H1 (cell line): ENCODE results near the gene CAPN9. TPM values are rescaled to one million over a fixed set of nuclear protein-coding genes. Genes with fewer than 3 reads are reported as not detected.

ENCODE experiments used
- FOSL1 ChIP-seq: IDR thresholded peaks from 2 replicates; pipeline ENCODE4 v1.6.1; 2011; ENCODE audit warnings: mild to moderate bottlenecking, low read depth, low read length, moderate library complexity; ENCODE audit not compliant: insufficient read depth
- GTF2F1 ChIP-seq: IDR thresholded peaks from 2 replicates; pipeline ENCODE4 v1.6.1; 2012; ENCODE audit warnings: low read depth, low read length, improper control_type of control experiment, borderline replicate concordance
- POLR2A ChIP-seq, 2 experiments: IDR thresholded peaks; 1 replicate in 1 of 2; 2 replicates in 1 of 2; pipeline ENCODE4 v1.6.1; 2011; ENCODE audit warnings: low read depth in 2 of 2, low read length in 2 of 2, mild to moderate bottlenecking in 2 of 2; ENCODE audit errors: control extremely low read depth in 1 of 2
- SP1 ChIP-seq: IDR thresholded peaks from 2 replicates; pipeline ENCODE4 v1.6.1; 2011; ENCODE audit warnings: low read depth, low read length
- TEAD4 ChIP-seq: IDR thresholded peaks from 2 replicates; pipeline ENCODE4 v1.6.1; 2012; ENCODE audit warnings: low read depth, low read length, inconsistent platforms, mixed read lengths
- polyA plus RNA-seq, 7 experiments: library from polyadenylated mRNA; depleted of rRNA in 3 of 7; stranded (reverse) in 5 of 7; unstranded in 2 of 7; fragments of >200 nt in 5 of 7; fragments of 200-250 nt in 2 of 7; gene quantifications; 1 replicate in 5 of 7; 2 replicates in 1 of 7; 4 replicates in 1 of 7; pipeline versions ENCODE4 v1.2.1 to v1.2.3, GENCODE V29; 2011 to 2013; ENCODE audit warnings: missing spikeins in 2 of 7, mixed read lengths in 2 of 7
- total RNA-seq: library from RNA; stranded (reverse); fragmentation: NEBNext Ultra II Directional; extraction: Animal tissue kit (Norgen Biotek cat#: 25700); gene quantifications from 2 replicates; pipeline ENCODE4 v1.2.1, GENCODE V29; 2021
- TF ChIP-seq, protein P1 (sequence below): IDR thresholded peaks from 2 replicates; pipeline ENCODE4 v1.6.1; 2012; ENCODE audit warnings: inconsistent platforms

Gene CAPN9
- total and polyA plus RNA-seq, 2 of the 8 experiments (the other 6 are each of a cell fraction or from before 2014, with no cell fraction given): 0.22 to 0.76 TPM

DNA sequence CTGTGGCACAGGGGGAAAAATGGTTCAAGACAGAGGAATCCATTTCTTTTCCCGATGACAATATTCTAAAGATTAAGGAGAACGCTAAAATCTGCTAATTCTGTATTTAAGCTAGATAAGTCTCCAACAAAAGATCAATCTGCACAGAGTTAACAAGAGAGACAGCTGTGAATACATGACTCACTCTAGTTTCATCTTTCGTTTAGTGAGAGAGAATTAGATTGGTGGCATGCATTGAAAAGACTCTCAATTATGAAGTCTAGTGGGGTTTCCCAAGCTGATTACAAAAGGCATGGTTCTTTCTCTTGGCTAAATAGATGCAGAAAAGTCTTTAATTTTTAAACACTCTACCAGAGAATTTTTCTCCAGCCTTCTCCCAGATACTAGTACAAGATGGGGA is 34.4 kb downstream of the CAPN9 start (continued):
- TF ChIP-seq, protein P1, sequence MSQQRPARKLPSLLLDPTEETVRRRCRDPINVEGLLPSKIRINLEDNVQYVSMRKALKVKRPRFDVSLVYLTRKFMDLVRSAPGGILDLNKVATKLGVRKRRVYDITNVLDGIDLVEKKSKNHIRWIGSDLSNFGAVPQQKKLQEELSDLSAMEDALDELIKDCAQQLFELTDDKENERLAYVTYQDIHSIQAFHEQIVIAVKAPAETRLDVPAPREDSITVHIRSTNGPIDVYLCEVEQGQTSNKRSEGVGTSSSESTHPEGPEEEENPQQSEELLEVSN: no peak
- no peak for TF ChIP-seq FOSL1
- no peak for TF ChIP-seq POLR2A (IDR thresholded peaks at IDR 0.05; ENCODE audit: control extremely low read depth in 1 of 2, low read depth in 2 of 2, low read length in 2 of 2)
- no peak for TF ChIP-seq GTF2F1
- no peak for TF ChIP-seq TEAD4
- TF ChIP-seq SP1: no peak
